HG02885 (cell line): ENCODE measurements around the gene EMC8.

ENCODE experiments used
- ATAC-seq: cut with Tn5 transposase; IDR thresholded peaks from one replicate; pipeline ENCODE4 v1.9.1; 2021; ENCODE audit warnings: mild to moderate bottlenecking; ENCODE audit not compliant: unreplicated experiment, poor library complexity

Gene EMC8

DNA sequence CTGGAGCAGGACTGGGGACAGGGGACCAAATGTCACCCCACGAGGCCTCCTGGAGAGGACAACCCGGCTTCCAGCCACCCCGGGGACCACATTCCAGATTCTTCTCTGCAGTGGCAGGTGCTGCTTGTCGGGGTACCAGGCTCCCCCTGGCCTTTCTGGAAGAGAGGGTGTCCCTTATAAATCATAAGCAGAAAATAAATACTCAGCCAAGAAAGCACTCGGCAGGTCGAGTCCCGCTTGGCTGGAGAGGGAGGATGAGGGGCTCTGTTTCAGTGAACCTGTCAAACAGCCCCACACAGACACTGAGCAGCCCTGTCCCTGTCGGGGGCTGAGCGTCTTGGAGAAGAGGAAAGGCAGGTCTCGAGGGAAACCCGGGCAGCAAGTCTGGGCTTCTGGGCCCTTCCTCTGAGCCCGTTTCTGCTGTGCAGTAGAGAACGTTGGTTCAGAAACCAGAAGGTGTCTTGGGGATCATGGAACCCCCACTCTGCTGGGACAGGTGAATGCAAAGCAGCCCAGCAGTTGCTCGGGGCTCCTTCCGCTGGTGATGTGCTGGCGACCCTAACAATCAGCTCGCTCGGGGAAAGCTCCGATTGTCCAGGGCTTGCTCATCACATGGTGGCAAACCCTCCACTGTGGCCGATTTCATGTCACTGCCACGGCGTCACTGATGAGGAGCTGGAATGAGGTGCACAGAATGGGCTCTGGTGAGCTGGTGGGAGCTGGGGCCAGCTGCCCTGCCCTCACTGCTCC lies 36.8 kb upstream of the EMC8 start:
- ATAC-seq = no peak

DNA sequence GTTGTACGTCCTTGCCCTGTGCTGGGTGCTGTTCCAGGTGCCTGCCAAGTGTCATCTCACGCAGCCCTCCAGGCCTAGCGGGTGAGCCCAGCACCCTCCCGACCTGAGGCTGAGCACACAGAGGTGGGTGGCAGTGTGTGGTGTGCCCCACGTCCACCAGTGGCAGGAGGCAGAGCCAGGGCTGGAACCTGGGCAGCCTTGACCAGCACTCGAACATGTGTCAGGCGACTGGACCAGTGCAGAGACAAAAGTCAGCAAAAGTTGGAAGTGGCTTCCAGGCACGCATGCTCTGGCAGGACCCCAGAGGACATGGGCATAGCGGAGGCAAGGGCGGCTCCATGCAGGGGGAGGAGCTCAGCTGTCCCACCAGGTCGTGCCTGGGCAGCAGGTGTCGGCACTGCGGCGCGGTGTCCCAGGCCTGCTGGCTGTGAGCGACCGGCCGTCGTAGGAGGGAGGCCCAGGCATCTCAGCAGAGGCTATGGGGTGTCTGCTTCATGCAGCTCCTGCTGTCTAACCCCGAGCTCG lies 35.9 kb upstream of the EMC8 start:
- ATAC-seq = no peak

DNA sequence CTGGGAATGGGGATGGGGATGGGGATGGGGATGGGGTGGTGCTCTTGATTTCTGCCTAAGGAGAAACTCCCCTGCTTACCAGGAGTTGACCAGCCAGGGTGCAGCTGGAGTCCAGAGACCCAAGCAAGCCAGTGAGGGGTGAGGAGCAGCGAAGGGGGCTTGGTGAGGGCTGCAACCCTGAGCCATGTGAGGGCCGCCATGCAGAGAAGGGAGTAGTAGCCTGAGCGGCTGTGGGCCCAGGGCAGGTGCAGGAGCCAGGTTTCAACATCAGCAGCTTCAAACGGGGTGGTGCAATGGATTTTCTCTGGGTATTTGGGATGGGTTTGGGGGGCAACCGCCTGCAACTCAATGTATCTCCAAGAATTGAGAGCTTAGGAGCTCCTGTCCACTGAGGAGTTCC lies 35.4 kb upstream of the EMC8 start:
- ATAC-seq = no peak

- no peak for ATAC-seq
These were observed 34.0 kb upstream of the EMC8 start for GRCh38 chr16:85833219-85833920.

DNA sequence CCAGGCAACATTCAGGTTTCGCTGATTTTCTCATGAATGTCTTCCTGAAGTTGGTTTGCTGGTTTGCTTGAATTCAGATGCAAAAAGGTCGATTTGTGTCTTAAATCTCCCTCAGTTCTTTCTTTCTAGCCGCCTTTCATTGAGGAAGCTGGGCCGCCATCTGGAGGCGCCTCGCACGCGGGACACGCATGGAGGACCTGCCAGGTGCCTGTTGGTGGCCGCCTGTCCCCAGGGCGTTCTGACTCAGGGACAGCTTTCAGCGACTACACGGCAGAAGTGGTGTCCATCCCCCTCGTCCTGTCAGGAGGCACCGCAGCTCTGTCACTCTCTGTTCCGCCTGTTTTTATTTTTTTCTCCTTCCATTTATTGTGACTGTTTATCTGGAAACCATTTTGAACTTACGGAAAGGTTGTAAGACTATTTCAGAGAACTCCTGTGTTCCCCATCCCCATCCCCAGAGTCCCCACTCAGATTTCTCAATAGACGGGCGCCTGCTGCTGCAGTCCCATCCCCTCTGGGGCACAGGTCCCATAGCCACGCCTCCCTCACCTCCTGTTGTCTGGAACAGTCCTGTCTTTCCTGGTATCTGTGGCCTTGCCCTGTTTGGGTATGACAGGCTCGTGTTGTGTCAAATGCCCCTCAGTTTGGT lies 33.4 kb upstream of the EMC8 start:
- ATAC-seq = no peak

GRCh38 chr16:85830821-85831220 lies 31.5 kb upstream of the EMC8 start:
- no peak for ATAC-seq

- no peak for ATAC-seq
These were observed 30.6 kb upstream of the EMC8 start for GRCh38 chr16:85829751-85830445.

GRCh38 chr16:85829171-85829719 lies 29.9 kb upstream of the EMC8 start:
- ATAC-seq = no peak

DNA sequence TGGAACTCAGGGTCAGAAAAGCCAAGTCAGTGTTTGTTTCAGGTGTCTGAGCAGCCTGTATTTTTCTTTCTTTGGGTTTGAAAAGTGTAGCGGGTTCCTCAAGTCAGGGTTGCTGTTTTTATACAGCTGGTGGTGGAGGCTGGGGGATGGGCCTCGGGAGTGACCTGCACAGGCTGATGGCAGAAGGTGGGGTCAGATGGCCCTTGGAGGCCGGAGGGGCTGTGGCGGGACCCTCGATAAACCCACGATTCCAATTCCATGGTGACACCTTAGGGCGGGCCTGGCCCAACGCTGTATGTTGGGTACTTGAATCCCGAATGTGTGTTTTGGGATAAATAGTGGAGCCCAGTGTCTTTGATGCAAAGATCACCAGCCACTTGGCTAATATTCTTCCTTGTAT lies 28.8 kb upstream of the EMC8 start:
- no peak for ATAC-seq

DNA sequence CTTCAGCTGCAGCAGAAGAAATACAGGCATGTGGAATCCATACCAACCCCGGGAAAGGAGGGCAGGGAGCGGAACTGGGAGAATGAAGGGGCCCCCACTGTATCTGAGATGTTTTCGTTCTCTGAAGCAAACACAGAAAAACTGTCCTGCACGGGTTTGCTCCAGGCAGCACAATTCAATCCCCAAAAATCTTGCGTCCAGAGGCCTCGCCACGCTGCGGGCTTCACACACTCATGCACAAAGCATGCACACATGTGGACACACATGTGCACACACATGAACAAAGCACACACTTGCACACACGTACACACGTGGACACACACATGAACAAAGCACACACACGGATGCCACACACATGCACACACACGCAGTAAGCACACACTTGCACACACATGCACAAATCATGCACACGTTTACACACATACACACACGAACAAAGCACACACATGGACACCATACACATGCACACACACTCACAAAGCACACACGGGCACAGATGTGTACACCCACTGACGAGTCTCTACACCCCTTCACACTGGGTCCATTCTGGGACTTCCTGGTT lies 27.4 kb upstream of the EMC8 start:
- no peak for ATAC-seq

DNA sequence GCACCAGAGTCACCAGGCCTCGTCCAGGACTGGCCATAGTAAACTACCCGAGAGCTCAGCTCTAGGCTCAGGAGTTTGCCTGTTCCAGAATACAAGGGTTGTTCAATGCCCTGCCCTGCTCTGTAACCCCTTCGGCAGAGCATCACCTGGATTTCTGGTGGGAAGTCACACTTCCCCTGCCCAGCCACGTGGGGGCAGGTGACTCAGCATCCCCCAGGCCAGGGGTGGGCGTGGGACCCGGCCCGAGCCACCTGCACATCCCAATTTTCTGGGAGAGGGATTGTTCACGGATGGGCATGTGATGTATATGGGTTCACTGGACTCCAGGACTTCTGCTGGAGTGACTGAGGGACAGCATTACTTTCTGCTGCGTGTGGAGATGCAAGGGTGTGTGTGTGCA lies 26.0 kb upstream of the EMC8 start:
- ATAC-seq = no peak

GRCh38 chr16:85824161-85825135 lies 25.1 kb upstream of the EMC8 start:
- ATAC-seq = no peak

GRCh38 chr16:85823328-85823920 lies 24.1 kb upstream of the EMC8 start:
- no peak for ATAC-seq

GRCh38 chr16:85822145-85822544 lies 22.8 kb upstream of the EMC8 start:
- ATAC-seq = no peak

DNA sequence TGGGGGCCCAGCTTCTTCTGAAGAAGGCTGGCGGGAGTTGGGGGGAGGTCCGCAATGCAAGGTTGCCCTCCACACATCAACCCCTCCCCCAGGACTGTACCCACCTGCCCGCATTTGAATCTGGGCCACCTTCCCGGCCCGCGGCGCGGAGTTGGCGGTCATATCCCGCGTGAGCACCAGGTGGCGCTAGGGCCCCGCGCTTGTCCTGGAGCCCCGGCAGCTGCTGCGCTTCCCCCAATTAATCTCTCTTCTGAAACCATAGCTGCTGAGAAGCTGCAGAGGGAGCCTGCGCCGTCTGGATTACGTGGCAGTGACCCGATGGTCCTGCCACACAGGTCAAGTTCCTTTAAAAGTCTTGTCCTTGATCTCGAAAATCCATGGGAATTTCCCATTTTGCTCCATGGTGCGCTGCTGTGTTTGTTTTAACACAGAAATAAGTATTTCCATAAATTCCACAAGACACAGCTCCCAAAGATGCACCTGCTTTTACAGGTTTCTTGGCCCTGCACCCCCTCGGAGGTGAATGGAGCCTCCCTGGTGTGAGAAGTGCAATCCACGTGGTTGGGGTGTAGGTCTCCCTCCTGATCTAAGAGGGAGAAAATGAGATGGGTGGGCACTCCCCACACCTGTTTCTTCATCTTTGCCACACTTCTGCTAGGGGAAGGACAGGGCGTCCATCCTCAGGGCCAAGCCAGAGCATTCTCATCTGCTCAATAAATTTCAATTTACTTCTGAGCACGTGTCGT lies 22.2 kb upstream of the EMC8 start:
- peak; percentile 78 for ATAC-seq

DNA sequence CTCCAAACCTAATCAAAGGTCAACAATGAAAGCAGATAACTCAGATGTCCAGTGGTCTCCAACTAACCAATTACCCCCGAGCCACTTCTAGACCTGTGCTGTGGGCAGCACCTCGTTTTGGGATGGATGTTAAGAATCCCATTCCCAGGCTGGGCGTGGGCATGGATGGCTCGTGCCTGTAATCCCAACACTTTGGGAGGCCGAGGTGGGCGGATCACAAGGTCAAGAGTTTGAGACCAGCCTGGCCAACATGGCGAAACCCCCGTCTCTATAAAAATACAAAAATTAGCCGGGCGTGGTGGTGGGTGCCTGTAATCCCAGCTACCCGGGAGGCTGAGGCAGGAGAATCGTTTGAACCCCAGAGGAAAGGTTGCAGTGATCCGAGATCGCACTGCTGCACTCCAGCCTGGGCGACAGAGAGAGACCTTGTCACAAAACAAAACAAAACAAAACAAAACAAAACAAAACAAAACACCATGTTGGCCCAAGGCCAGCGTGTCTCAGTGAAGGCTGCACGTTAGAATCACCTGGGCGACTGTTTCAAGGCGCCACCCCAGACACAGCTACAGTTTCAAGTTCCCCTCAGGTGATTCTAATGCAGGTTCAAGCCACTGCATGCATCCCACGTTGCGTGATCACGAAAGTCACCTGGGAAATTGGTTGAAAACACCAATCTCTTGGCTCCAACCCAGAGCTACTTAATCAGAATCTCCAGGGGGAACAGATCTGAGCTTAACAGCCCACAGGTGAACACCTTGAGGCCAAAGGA lies 21.4 kb upstream of the EMC8 start:
- ATAC-seq = no peak

DNA sequence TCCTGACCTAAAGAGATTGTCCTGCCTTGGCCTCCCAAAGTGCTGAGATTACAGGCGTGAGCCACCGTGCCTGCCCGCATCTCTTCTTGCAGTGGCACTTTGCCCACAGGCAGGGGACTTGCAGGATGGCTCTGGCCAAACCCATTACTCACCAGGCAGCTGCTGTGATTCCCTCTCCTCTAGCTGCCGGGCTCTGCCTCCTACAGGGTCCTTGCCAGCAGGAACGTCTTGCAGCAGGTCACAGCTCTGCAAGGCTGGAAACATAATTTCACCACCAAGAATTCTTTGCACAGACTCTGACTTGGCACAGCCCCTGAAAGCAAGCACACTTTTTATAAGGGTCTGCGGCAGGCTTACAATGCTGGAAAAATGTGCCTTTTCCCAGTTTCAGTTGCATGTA lies 20.4 kb upstream of the EMC8 start:
- ATAC-seq = no peak
